GM12878 (cell line): ENCODE results near the gene CDC42EP3. TPM values are rescaled to one million over a fixed set of nuclear protein-coding genes. Genes with fewer than 3 reads are reported as not detected.
A peak's percentile ranks its signal among the peaks of the same experiment; 100 is the strongest.

Source experiments
- CREM ChIP-seq: IDR thresholded peaks from 2 replicates; pipeline ENCODE4 v1.6.1; 2014; ENCODE audit warnings: antibody characterized with exemption, low read depth
- ETV6 ChIP-seq, 2 experiments: fragments of 450-650 bp in 1 of 2; IDR thresholded peaks in 1 of 2; conservative IDR thresholded peaks in 1 of 2; 2 replicates each; pipeline ENCODE4 v1.6.1; 2014; ENCODE audit warnings: antibody characterized with exemption in 1 of 2, borderline replicate concordance in 1 of 2, low read depth in 1 of 2, mild to moderate bottlenecking in 1 of 2, moderate library complexity in 1 of 2
- HCFC1 ChIP-seq: fragments of 150-350 bp; IDR thresholded peaks from 2 replicates; pipeline ENCODE4 v1.6.1; 2014; ENCODE audit warnings: low read length
- HSF1 ChIP-seq: fragments of 150-350 bp; IDR thresholded peaks from 2 replicates; pipeline ENCODE4 v1.6.1; 2014; ENCODE audit warnings: mild to moderate bottlenecking, low read depth, low read length
- IRF3 ChIP-seq: fragments of 450-650 bp; IDR thresholded peaks from 2 replicates; pipeline ENCODE4 v1.6.1; 2014; ENCODE audit warnings: mild to moderate bottlenecking
- KDM1A ChIP-seq: fragments of 200-600 bp; sonication (generic); IDR thresholded peaks from 2 replicates; pipeline ENCODE4 v1.6.1; 2016; ENCODE audit warnings: borderline replicate concordance
- MAX ChIP-seq: IDR thresholded peaks from 2 replicates; pipeline ENCODE4 v1.6.1; 2012; ENCODE audit warnings: low read depth, low read length, improper control_type of control experiment
- NR2C1 ChIP-seq: fragments of 450-650 bp; IDR thresholded peaks from 2 replicates; pipeline ENCODE4 v1.6.1; 2017; ENCODE audit warnings: antibody characterized with exemption, mild to moderate bottlenecking, moderate library complexity
- NR2F1 ChIP-seq: fragments of 450-650 bp; conservative IDR thresholded peaks from 2 replicates; pipeline ENCODE4 v1.6.1; 2017; ENCODE audit warnings: mild to moderate bottlenecking
- POLR2AphosphoS2 ChIP-seq: IDR thresholded peaks from 2 replicates; pipeline ENCODE4 v1.6.1; 2011; ENCODE audit warnings: low read depth, mild to moderate bottlenecking, low read length, improper control_type of control experiment, moderate library complexity
- RAD51 ChIP-seq: fragments of 450-650 bp; IDR thresholded peaks from 2 replicates; pipeline ENCODE4 v1.6.1; 2016; ENCODE audit warnings: moderate library complexity, mild to moderate bottlenecking, inconsistent platforms
- RELB ChIP-seq: fragments of 450-650 bp; IDR thresholded peaks from 2 replicates; pipeline ENCODE4 v1.6.1; 2017; ENCODE audit warnings: low read depth, mild to moderate bottlenecking, moderate library complexity
- SIX5 ChIP-seq: IDR thresholded peaks from 2 replicates; pipeline ENCODE4 v1.6.1; 2011; ENCODE audit warnings: mild to moderate bottlenecking, low read depth, low read length, moderate library complexity; ENCODE audit not compliant: severe bottlenecking
- SP1 ChIP-seq: IDR thresholded peaks from one replicate; pipeline ENCODE4 v1.6.1; 2011; ENCODE audit warnings: low read depth, low read length
- SREBF2 ChIP-seq: IDR thresholded peaks from 2 replicates; pipeline ENCODE4 v1.6.1; 2012; ENCODE audit warnings: mild to moderate bottlenecking, low read length
- ZBTB4 ChIP-seq: fragments of 450-650 bp; formaldehyde crosslinking; IDR thresholded peaks from 2 replicates; pipeline ENCODE4 v1.4.0; 2022; ENCODE audit warnings: mild to moderate bottlenecking, moderate library complexity
- ZNF207 ChIP-seq: fragments of 450-650 bp; IDR thresholded peaks from 2 replicates; pipeline ENCODE4 v1.6.1; 2014; ENCODE audit warnings: antibody characterized with exemption, mild to moderate bottlenecking, borderline replicate concordance
- polyA plus RNA-seq, 11 experiments: library from polyadenylated mRNA; depleted of rRNA in 4 of 11; unstranded in 6 of 11; stranded (reverse) in 5 of 11; fragments of >200 nt; fragmentation: Nextera tagmentation in 4 of 11; fragmentation: Illumina TruSeq in 1 of 11; extraction: Ambion mirVana in 4 of 11; extraction: Trizol in 1 of 11; gene quantifications; 1 replicate in 1 of 11; 2 replicates in 10 of 11; pipeline versions ENCODE4 v1.2.1 to v1.2.3, GENCODE V29; 2011 to 2016; ENCODE audit warnings: inconsistent platforms in 2 of 11, missing spikeins in 2 of 11, low read depth in 1 of 11
- total RNA-seq, 4 experiments: library from RNA; depleted of rRNA in 3 of 4; stranded (reverse); fragments of >200 nt in 3 of 4; fragmentation: Illumina TruSeq in 1 of 4; extraction: Trizol in 1 of 4; gene quantifications; 2 replicates each; pipeline versions ENCODE4 v1.2.1 to v1.2.3, GENCODE V29; 2013 to 2021
- TF ChIP-seq, protein P1 (sequence below): IDR thresholded peaks from 2 replicates; pipeline ENCODE4 v1.6.1; 2012; ENCODE audit warnings: low read depth, low read length, improper control_type of control experiment
- TF ChIP-seq, protein P2 (sequence below): IDR thresholded peaks from 2 replicates; pipeline ENCODE4 v1.6.1; 2012; ENCODE audit warnings: low read length, inconsistent platforms

Gene CDC42EP3
- total and polyA plus RNA-seq, 10 of the 15 experiments (the other 5 are each of a cell fraction or from before 2014, with no cell fraction given) = 11.8 to 86.9 (median 52.9) TPM

- TF ChIP-seq HCFC1 (no peak), SIX5 (no peak), NR2C1 (no peak), ZBTB4 (CRISPR knock-in tag) (no peak), SP1 (peak; percentile 44), CREM (peak; percentile 86), KDM1A (no peak), IRF3 (no peak), SREBF2 (no peak), RELB (peak; percentile 89), POLR2AphosphoS2 (0 out of 2 replicates have a peak, but pooled peaks have one; percentile 12), ZNF207 (no peak; the same call in 1 of the 2 replicates), NR2F1 (no peak), HSF1 (no peak), ETV6 (conservative IDR thresholded peaks at IDR 0.05 in 1 of 2, IDR thresholded peaks at IDR 0.05 in 1 of 2; ENCODE audit: borderline replicate concordance in 1 of 2, low read depth in 1 of 2) (peak in 1 of 2 experiments; percentile 97; a peak in 2 of 4 replicates), MAX (peak; percentile 7; the same call in 1 of the 2 replicates), RAD51 (peak; percentile 95)
- TF ChIP-seq, protein P1, sequence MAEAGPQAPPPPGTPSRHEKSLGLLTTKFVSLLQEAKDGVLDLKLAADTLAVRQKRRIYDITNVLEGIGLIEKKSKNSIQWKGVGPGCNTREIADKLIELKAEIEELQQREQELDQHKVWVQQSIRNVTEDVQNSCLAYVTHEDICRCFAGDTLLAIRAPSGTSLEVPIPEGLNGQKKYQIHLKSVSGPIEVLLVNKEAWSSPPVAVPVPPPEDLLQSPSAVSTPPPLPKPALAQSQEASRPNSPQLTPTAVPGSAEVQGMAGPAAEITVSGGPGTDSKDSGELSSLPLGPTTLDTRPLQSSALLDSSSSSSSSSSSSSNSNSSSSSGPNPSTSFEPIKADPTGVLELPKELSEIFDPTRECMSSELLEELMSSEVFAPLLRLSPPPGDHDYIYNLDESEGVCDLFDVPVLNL = no peak
- TF ChIP-seq, protein P2, sequence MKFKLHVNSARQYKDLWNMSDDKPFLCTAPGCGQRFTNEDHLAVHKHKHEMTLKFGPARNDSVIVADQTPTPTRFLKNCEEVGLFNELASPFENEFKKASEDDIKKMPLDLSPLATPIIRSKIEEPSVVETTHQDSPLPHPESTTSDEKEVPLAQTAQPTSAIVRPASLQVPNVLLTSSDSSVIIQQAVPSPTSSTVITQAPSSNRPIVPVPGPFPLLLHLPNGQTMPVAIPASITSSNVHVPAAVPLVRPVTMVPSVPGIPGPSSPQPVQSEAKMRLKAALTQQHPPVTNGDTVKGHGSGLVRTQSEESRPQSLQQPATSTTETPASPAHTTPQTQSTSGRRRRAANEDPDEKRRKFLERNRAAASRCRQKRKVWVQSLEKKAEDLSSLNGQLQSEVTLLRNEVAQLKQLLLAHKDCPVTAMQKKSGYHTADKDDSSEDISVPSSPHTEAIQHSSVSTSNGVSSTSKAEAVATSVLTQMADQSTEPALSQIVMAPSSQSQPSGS = peak; percentile 97
Measured at GRCh38 chr2:37635504-37636380, 35.7 kb downstream of the CDC42EP3 start (continued).
